Osteocyte (in vitro differentiated cells): ENCODE results near the gene P2RX7. TPM values are rescaled to one million over a fixed set of nuclear protein-coding genes. Genes with fewer than 3 reads are reported as not detected.

ENCODE experiments used
- DNase-seq: peaks from one replicate; pipeline ENCODE4 v3.0.0; 2021; ENCODE audit warnings: mixed read lengths; ENCODE audit not compliant: unreplicated experiment; ENCODE audit errors: extremely low spot score
- H3K27ac Mint-ChIP-seq: one replicate; pipeline ENCODE4 v1.8.0; 2021; ENCODE audit warnings: mild to moderate bottlenecking, mixed read lengths; ENCODE audit not compliant: unreplicated experiment
- H3K27me3 Mint-ChIP-seq: one replicate; pipeline ENCODE4 v1.8.0; 2021; ENCODE audit warnings: mixed read lengths; ENCODE audit not compliant: unreplicated experiment
- H3K36me3 Mint-ChIP-seq: one replicate; pipeline ENCODE4 v1.8.0; 2021; ENCODE audit warnings: mixed read lengths; ENCODE audit not compliant: unreplicated experiment
- H3K4me1 Mint-ChIP-seq: one replicate; pipeline ENCODE4 v1.8.0; 2021; ENCODE audit warnings: mixed read lengths; ENCODE audit not compliant: unreplicated experiment
- H3K4me3 Mint-ChIP-seq: one replicate; pipeline ENCODE4 v1.8.0; 2021; ENCODE audit warnings: mild to moderate bottlenecking, moderate library complexity, mixed read lengths; ENCODE audit not compliant: unreplicated experiment
- H3K9me3 Mint-ChIP-seq: one replicate; pipeline ENCODE4 v1.8.0; 2021; ENCODE audit warnings: mixed read lengths; ENCODE audit not compliant: unreplicated experiment
- total RNA-seq: library from RNA; stranded (reverse); gene quantifications from 2 replicates; pipeline ENCODE4 v1.2.1, GENCODE V29; 2021
- TF ChIP-seq, protein P1 (sequence below): fragments of 200-600 bp; sonication (generic); IDR thresholded peaks from 2 replicates; pipeline ENCODE4 v1.5.0; 2021; ENCODE audit warnings: antibody characterized with exemption, mild to moderate bottlenecking, moderate library complexity

The P2RX7 gene
- total RNA-seq, 1 donor from 2014 or later, result 0.30 TPM

GRCh38 chr12:121114806-121115205, 17.9 kb upstream of the P2RX7 start:
- TF ChIP-seq, protein P1, sequence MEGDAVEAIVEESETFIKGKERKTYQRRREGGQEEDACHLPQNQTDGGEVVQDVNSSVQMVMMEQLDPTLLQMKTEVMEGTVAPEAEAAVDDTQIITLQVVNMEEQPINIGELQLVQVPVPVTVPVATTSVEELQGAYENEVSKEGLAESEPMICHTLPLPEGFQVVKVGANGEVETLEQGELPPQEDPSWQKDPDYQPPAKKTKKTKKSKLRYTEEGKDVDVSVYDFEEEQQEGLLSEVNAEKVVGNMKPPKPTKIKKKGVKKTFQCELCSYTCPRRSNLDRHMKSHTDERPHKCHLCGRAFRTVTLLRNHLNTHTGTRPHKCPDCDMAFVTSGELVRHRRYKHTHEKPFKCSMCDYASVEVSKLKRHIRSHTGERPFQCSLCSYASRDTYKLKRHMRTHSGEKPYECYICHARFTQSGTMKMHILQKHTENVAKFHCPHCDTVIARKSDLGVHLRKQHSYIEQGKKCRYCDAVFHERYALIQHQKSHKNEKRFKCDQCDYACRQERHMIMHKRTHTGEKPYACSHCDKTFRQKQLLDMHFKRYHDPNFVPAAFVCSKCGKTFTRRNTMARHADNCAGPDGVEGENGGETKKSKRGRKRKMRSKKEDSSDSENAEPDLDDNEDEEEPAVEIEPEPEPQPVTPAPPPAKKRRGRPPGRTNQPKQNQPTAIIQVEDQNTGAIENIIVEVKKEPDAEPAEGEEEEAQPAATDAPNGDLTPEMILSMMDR, result no peak
- H3K27me3 Mint-ChIP-seq, result peaks cover 20% of the 10 kb centered on the region
- no peaks in the 10 kb centered on the region for H3K36me3 Mint-ChIP-seq
- H3K27ac Mint-ChIP-seq, result no peak overlapping the region
- no peak for DNase-seq
- no peaks in the 10 kb centered on the region for H3K4me1 Mint-ChIP-seq
- H3K9me3 Mint-ChIP-seq, result no peaks in the 10 kb centered on the region
- no peak overlapping the region for H3K4me3 Mint-ChIP-seq

- Mint-ChIP-seq H3K9me3 (no peaks in the 10 kb centered on the region), H3K4me3 (no peak overlapping the region), H3K27me3 (peaks cover 23% of the 10 kb centered on the region), H3K4me1 (no peaks in the 10 kb centered on the region), H3K27ac (no peak overlapping the region), H3K36me3 (no peaks in the 10 kb centered on the region)
- no peak for DNase-seq
- TF ChIP-seq, protein P1, result no peak
Measured at GRCh38 chr12:121115530-121115929, 17.1 kb upstream of the P2RX7 start.

- H3K27ac Mint-ChIP-seq, result no peak overlapping the region
Measured at GRCh38 chr12:121116318-121117225, 16.1 kb upstream of the P2RX7 start.

DNA sequence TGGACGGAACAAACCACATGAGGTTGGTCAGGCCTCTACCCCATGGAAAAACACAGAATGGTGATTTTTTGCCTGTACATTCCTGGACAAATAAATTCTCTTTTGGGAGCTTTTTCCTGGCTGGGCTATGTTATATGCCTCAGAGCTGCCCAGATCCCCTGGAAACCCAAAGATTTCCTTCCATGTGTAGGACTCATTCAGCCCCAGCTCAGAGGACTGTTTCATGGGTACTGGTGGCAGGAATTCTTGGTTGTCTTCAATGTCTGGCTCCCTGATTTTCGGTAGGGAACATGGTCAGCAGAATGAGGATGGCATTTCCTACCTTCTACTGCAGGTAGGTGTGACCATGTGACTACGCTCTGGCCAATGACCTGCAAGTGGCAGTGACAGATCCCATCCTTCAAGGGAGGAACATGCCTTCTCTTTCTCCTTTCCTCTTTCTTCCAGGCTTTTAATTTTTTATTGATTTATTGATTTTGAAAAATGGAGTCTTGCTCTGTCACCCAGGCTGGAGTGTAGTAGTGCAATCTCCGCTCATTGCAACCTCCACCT, 15.4 kb upstream of the P2RX7 start:
- no peaks in the 10 kb centered on the region for H3K9me3 Mint-ChIP-seq
- peaks cover 39% of the 10 kb centered on the region for H3K27me3 Mint-ChIP-seq
- DNase-seq, result no peak
- H3K36me3 Mint-ChIP-seq, result no peaks in the 10 kb centered on the region
- no peak overlapping the region for H3K27ac Mint-ChIP-seq
- TF ChIP-seq, protein P1, result no peak
- H3K4me1 Mint-ChIP-seq, result no peaks in the 10 kb centered on the region
- no peak overlapping the region for H3K4me3 Mint-ChIP-seq

More at GRCh38 chr12:121116318-121117225, 16.1 kb upstream of the P2RX7 start:
- Mint-ChIP-seq H3K27me3 (peaks cover 34% of the 10 kb centered on the region), H3K4me3 (no peak overlapping the region), H3K4me1 (no peaks in the 10 kb centered on the region), H3K9me3 (no peaks in the 10 kb centered on the region), H3K36me3 (no peaks in the 10 kb centered on the region)
- DNase-seq, result no peak
- TF ChIP-seq, protein P1, result no peak

DNA sequence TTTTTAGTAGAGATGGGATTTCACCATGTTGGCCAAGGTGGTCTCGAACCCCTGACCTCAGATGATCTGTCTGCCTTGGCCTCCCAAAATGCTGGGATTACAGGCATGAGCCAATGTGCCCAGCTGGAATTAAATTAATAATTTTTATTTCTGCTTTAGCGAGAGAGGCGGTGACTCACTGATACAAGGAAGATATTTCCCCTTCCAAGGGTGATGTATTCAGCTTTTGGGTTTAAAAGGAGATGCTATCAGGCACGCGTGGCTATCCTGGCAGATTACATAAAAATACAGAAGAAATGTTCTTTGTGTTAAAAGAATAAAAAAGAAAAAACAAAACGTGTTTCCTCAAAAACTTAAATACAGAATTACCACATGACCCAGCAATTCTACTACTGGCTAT, 12.4 kb upstream of the P2RX7 start:
- Mint-ChIP-seq H3K27ac (no peak overlapping the region), H3K27me3 (peaks cover 41% of the 10 kb centered on the region), H3K4me3 (no peak overlapping the region), H3K4me1 (no peaks in the 10 kb centered on the region), H3K9me3 (no peaks in the 10 kb centered on the region), H3K36me3 (no peaks in the 10 kb centered on the region)
- no peak for DNase-seq
- TF ChIP-seq, protein P1, result no peak
